GM19193 (cell line): Measurements from ENCODE around the gene KRT7.

Experiments
- POLR2A ChIP-seq: IDR thresholded peaks from 4 replicates; pipeline ENCODE4 v1.6.1; 2011; ENCODE audit not compliant: insufficient read depth, insufficient read length; ENCODE audit errors: extremely low read depth

Gene KRT7

GRCh38 chr12:52256584-52256935 lies 23.5 kb downstream of the KRT7 start:
- no peak for TF ChIP-seq POLR2A

- no peak for TF ChIP-seq POLR2A
Observed at GRCh38 chr12:52257074-52257551, 24.1 kb downstream of the KRT7 start.

GRCh38 chr12:52258335-52258901 lies 25.4 kb downstream of the KRT7 start:
- no peak for TF ChIP-seq POLR2A

- no peak for TF ChIP-seq POLR2A
Observed at GRCh38 chr12:52259657-52260243, 26.7 kb downstream of the KRT7 start.

- no peak for TF ChIP-seq POLR2A
Observed at GRCh38 chr12:52260361-52261207, 27.5 kb downstream of the KRT7 start.

GRCh38 chr12:52261208-52261484 lies 28.1 kb downstream of the KRT7 start:
- TF ChIP-seq POLR2A = no peak

- TF ChIP-seq POLR2A = no peak
Observed at GRCh38 chr12:52262286-52262685, 29.2 kb downstream of the KRT7 start.

- no peak for TF ChIP-seq POLR2A
Observed at GRCh38 chr12:52263761-52264434, 30.9 kb downstream of the KRT7 start.

- no peak for TF ChIP-seq POLR2A
Observed at GRCh38 chr12:52264435-52264825, 31.4 kb downstream of the KRT7 start.

- no peak for TF ChIP-seq POLR2A
Observed at GRCh38 chr12:52266514-52266913, 33.5 kb downstream of the KRT7 start.

- no peak for TF ChIP-seq POLR2A
Observed at GRCh38 chr12:52267266-52267665, 34.2 kb downstream of the KRT7 start.

- TF ChIP-seq POLR2A = no peak
Observed at GRCh38 chr12:52267699-52268098, 34.7 kb downstream of the KRT7 start.

GRCh38 chr12:52268212-52268611 lies 35.2 kb downstream of the KRT7 start:
- TF ChIP-seq POLR2A = no peak

- TF ChIP-seq POLR2A = no peak
Observed at GRCh38 chr12:52270541-52271070, 37.6 kb downstream of the KRT7 start.

GRCh38 chr12:52271158-52271557 lies 38.1 kb downstream of the KRT7 start:
- no peak for TF ChIP-seq POLR2A
